Measurements from ENCODE around the gene TMPRSS11B.

The TMPRSS11B gene

DNA sequence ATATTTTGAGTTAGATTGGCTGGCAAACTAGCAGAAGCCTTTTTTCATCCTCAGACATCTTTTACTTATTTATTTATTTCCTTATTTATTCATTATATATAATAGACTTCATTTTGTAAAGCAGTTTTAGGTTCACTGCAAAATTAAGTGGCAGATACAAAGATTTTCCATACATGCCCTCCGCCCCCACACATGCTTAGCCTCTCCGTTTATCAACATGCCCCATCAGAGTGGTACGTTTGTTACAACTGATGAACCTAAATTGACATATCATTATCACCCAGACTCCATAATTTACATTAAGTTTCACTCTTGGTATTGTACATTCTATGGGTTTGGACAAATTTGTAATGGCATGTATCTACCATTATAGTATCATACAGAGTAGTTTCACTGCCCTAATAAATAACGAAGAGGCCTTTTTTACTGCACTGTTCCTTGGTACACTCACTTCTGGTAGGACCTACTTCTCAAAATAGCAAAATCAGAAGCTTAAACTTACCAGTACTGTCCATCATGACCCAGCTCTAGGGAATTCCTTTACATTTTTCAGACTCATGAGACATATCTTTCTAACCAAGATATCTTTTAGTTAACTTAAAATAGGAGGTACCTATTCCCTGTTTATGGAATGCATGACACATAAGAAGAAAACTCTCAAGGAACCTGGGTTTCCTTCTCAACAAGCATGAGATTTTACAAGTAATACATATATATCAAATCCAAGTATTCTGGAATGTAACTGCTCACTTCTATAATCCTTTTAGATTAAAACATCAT, 4.8 kb upstream of the TMPRSS11B start:
- H3K4me1 ChIP-seq (ENCODE audit: control insufficient read depth, insufficient read depth, low read length) = no peaks in the 10 kb centered on the region

DNA sequence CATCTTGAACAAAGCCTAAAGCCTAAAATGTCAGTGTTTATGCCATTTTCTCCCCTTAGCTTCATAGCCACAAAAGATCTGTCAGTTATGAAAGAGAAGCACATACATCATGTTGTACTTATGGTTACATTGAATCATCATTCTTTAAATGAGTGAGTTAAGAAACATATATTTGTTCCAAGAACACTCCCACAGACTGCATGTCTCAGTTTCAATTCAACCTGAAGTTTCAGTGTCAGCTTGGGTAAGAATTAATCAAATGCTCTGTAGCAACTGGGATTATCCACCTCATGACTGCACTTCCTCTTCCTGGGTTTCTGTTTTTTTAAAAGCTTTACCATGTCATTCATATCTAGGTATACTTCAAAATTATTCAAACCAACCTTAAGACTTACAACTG, 3.9 kb upstream of the TMPRSS11B start:
- Histone ChIP-seq H3K36me3 (ENCODE audit: control insufficient read depth in 2 of 2, insufficient read depth in 1 of 2, low read length in 2 of 2) (no peaks in the 10 kb centered on the region), H3K9me3 (ENCODE audit: control insufficient read depth, insufficient read depth, low read depth, low read length) (no peaks in the 10 kb centered on the region), H3K4me3 (ENCODE audit: low read depth, low read length) (no peak overlapping the region), H3K27ac (ENCODE audit: extremely low read depth, low read depth, low read length) (no peak overlapping the region), H3K4me1 (ENCODE audit: control insufficient read depth, insufficient read depth, low read length) (no peaks in the 10 kb centered on the region)
- ChIA-PET CTCF (no interaction called here), POLR2A (no interaction called here)
- TF ChIP-seq, protein P1, sequence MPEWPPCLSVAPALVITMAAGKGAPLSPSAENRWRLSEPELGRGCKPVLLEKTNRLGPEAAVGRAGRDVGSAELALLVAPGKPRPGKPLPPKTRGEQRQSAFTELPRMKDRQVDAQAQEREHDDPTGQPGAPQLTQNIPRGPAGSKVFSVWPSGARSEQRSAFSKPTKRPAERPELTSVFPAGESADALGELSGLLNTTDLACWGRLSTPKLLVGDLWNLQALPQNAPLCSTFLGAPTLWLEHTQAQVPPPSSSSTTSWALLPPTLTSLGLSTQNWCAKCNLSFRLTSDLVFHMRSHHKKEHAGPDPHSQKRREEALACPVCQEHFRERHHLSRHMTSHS (tag by site-specific recombination; IDR thresholded peaks at IDR 0.05) = no peak
- no peak for TF ChIP-seq ZNF391 (tag by site-specific recombination; IDR thresholded peaks at IDR 0.05; ENCODE audit: borderline replicate concordance, low read depth)
- TF ChIP-seq, protein P2, sequence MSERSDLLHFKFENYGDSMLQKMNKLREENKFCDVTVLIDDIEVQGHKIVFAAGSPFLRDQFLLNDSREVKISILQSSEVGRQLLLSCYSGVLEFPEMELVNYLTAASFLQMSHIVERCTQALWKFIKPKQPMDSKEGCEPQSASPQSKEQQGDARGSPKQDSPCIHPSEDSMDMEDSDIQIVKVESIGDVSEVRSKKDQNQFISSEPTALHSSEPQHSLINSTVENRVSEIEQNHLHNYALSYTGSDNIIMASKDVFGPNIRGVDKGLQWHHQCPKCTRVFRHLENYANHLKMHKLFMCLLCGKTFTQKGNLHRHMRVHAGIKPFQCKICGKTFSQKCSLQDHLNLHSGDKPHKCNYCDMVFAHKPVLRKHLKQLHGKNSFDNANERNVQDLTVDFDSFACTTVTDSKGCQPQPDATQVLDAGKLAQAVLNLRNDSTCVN (tag by site-specific recombination; optimal IDR thresholded peaks at IDR 0.05) = no peak
- no peak for TF ChIP-seq KLF16 (tag by site-specific recombination; IDR thresholded peaks at IDR 0.05)
- TF ChIP-seq ZXDB (tag by site-specific recombination; IDR thresholded peaks at IDR 0.05) = no peak
- no peak for TF ChIP-seq HOXD13 (CRISPR knock-in tag; IDR thresholded peaks at IDR 0.05; ENCODE audit: borderline replicate concordance)
- no peak for TF ChIP-seq ZNF221 (tag by site-specific recombination; IDR thresholded peaks at IDR 0.05; ENCODE audit: borderline replicate concordance)
- no peak for TF ChIP-seq ZNF521 (tag by site-specific recombination; IDR thresholded peaks at IDR 0.05)
- no peak for TF ChIP-seq ZNF670 (tag by site-specific recombination; IDR thresholded peaks at IDR 0.05; ENCODE audit: low read depth)
- no peak for TF ChIP-seq MZF1 (tag by site-specific recombination; IDR thresholded peaks at IDR 0.05; ENCODE audit: borderline replicate concordance)
- TF ChIP-seq, protein P3, sequence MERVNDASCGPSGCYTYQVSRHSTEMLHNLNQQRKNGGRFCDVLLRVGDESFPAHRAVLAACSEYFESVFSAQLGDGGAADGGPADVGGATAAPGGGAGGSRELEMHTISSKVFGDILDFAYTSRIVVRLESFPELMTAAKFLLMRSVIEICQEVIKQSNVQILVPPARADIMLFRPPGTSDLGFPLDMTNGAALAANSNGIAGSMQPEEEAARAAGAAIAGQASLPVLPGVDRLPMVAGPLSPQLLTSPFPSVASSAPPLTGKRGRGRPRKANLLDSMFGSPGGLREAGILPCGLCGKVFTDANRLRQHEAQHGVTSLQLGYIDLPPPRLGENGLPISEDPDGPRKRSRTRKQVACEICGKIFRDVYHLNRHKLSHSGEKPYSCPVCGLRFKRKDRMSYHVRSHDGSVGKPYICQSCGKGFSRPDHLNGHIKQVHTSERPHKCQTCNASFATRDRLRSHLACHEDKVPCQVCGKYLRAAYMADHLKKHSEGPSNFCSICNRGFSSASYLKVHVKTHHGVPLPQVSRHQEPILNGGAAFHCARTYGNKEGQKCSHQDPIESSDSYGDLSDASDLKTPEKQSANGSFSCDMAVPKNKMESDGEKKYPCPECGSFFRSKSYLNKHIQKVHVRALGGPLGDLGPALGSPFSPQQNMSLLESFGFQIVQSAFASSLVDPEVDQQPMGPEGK (tag by site-specific recombination; IDR thresholded peaks at IDR 0.05) = no peak
- TF ChIP-seq, protein P4, sequence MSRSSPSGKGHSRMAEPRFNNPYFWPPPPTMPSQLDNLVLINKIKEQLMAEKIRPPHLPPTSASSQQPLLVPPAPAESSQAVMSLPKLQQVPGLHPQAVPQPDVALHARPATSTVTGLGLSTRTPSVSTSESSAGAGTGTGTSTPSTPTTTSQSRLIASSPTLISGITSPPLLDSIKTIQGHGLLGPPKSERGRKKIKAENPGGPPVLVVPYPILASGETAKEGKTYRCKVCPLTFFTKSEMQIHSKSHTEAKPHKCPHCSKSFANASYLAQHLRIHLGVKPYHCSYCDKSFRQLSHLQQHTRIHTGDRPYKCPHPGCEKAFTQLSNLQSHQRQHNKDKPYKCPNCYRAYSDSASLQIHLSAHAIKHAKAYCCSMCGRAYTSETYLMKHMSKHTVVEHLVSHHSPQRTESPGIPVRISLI (tag by site-specific recombination; IDR thresholded peaks at IDR 0.05) = no peak
- no peak for TF ChIP-seq ZNF76 (tag by site-specific recombination; IDR thresholded peaks at IDR 0.05; ENCODE audit: borderline replicate concordance, low read depth)

More for the DNA sequence above, 4.8 kb upstream of the TMPRSS11B start:
- ChIA-PET POLR2A (no interaction called here), CTCF (no interaction called here)
- TF ChIP-seq ZNF157 (tag by site-specific recombination; IDR thresholded peaks at IDR 0.05) (no peak), ZNF664 (tag by site-specific recombination; IDR thresholded peaks at IDR 0.05) (no peak), TRIM28 (IDR thresholded peaks at IDR 0.05; ENCODE audit: borderline replicate concordance, low read length) (no peak), ZNF521 (tag by site-specific recombination; IDR thresholded peaks at IDR 0.05) (no peak), ZNF776 (tag by site-specific recombination; IDR thresholded peaks at IDR 0.05; ENCODE audit: borderline replicate concordance) (no peak), ZNF560 (tag by site-specific recombination; IDR thresholded peaks at IDR 0.05; ENCODE audit: borderline replicate concordance) (no peak), ZNF175 (tag by site-specific recombination; IDR thresholded peaks at IDR 0.05) (no peak), ZNF626 (tag by site-specific recombination; IDR thresholded peaks at IDR 0.05) (no peak), ZFP37 (tag by site-specific recombination; IDR thresholded peaks at IDR 0.05) (no peak), ZNF239 (tag by site-specific recombination; IDR thresholded peaks at IDR 0.05) (no peak), MZF1 (tag by site-specific recombination; IDR thresholded peaks at IDR 0.05; ENCODE audit: borderline replicate concordance) (no peak), GLI2 (tag by site-specific recombination; IDR thresholded peaks at IDR 0.05; ENCODE audit: borderline replicate concordance, low read depth) (no peak), GLI4 (tag by site-specific recombination; IDR thresholded peaks at IDR 0.05) (no peak), ZNF596 (tag by site-specific recombination; IDR thresholded peaks at IDR 0.05) (no peak)
- TF ChIP-seq, protein P5, sequence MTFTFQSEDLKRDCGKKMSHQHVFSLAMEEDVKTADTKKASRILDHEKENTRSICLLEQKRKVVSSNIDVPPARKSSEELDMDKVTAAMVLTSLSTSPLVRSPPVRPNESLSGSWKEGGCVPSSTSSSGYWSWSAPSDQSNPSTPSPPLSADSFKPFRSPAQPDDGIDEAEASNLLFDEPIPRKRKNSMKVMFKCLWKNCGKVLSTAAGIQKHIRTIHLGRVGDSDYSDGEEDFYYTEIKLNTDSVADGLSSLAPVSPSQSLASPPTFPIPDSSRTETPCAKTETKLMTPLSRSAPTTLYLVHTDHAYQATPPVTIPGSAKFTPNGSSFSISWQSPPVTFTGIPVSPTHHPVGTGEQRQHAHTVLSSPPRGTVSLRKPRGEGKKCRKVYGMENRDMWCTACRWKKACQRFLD (tag by site-specific recombination; IDR thresholded peaks at IDR 0.05) = no peak
- TF ChIP-seq, protein P6, sequence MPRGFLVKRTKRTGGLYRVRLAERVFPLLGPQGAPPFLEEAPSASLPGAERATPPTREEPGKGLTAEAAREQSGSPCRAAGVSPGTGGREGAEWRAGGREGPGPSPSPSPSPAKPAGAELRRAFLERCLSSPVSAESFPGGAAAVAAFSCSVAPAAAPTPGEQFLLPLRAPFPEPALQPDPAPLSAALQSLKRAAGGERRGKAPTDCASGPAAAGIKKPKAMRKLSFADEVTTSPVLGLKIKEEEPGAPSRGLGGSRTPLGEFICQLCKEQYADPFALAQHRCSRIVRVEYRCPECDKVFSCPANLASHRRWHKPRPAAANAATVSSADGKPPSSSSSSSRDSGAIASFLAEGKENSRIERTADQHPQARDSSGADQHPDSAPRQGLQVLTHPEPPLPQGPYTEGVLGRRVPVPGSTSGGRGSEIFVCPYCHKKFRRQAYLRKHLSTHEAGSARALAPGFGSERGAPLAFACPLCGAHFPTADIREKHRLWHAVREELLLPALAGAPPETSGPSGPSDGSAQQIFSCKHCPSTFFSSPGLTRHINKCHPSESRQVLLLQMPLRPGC (tag by site-specific recombination; IDR thresholded peaks at IDR 0.05) = no peak
- TF ChIP-seq, protein P7, sequence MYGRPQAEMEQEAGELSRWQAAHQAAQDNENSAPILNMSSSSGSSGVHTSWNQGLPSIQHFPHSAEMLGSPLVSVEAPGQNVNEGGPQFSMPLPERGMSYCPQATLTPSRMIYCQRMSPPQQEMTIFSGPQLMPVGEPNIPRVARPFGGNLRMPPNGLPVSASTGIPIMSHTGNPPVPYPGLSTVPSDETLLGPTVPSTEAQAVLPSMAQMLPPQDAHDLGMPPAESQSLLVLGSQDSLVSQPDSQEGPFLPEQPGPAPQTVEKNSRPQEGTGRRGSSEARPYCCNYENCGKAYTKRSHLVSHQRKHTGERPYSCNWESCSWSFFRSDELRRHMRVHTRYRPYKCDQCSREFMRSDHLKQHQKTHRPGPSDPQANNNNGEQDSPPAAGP (tag by site-specific recombination; IDR thresholded peaks at IDR 0.05) = no peak
- TF ChIP-seq, protein P8, sequence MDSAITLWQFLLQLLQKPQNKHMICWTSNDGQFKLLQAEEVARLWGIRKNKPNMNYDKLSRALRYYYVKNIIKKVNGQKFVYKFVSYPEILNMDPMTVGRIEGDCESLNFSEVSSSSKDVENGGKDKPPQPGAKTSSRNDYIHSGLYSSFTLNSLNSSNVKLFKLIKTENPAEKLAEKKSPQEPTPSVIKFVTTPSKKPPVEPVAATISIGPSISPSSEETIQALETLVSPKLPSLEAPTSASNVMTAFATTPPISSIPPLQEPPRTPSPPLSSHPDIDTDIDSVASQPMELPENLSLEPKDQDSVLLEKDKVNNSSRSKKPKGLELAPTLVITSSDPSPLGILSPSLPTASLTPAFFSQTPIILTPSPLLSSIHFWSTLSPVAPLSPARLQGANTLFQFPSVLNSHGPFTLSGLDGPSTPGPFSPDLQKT (IDR thresholded peaks at IDR 0.05; ENCODE audit: borderline replicate concordance, low read depth, low read length) = no peak
- Histone ChIP-seq H3K9me3 (ENCODE audit: control insufficient read depth, insufficient read depth, low read depth, low read length) (no peaks in the 10 kb centered on the region), H3K36me3 (ENCODE audit: control insufficient read depth in 2 of 2, insufficient read depth in 1 of 2, low read length in 2 of 2) (no peaks in the 10 kb centered on the region), H3K27ac (ENCODE audit: extremely low read depth, low read depth, low read length) (no peak overlapping the region), H3K4me3 (ENCODE audit: low read depth, low read length) (no peak overlapping the region)

Data from HEK293 (cell line).